CD4-positive, alpha-beta T cell (primary cell): ENCODE data around the gene IL19. TPM values are rescaled to one million over a fixed set of nuclear protein-coding genes. Genes with fewer than 3 reads are reported as not detected.

Experiments
- ATAC-seq: fragments of 200-7000 bp; cut with Tn5 transposase; one replicate; pipeline ENCODE4 v1.10.0; 2022; ENCODE audit warnings: mild to moderate bottlenecking; ENCODE audit not compliant: poor library complexity
- CTCF ChIA-PET: fragments of 350-600 bp; sonication (Branson Sonifier 250); formaldehyde crosslinking; loops from one replicate; lab custom pipeline; 2021; ENCODE audit warnings: antibody characterized with exemption, inconsistent platforms; lab: Charles Lee
- POLR2A ChIA-PET: fragments of 350-600 bp; sonication (Branson Sonifier 250); formaldehyde crosslinking; loops from one replicate; lab custom pipeline; 2021; ENCODE audit warnings: antibody characterized with exemption, inconsistent platforms; lab: Charles Lee
- DNase-seq, 14 experiments: peaks; one replicate each; pipeline ENCODE4 v3.0.0-alpha.2; 2013 to 2020; ENCODE audit warnings: mixed read lengths in 2 of 14
- H3K27ac ChIP-seq, 2 donors: one replicate each; pipeline versions ENCODE4 v1.5.1 to v1.7.0; 2013; ENCODE audit warnings: low read length in 2 of 2, low read depth in 1 of 2, mild to moderate bottlenecking in 1 of 2
- H3K27me3 ChIP-seq, 2 experiments: 1 replicate in 1 of 2; 2 replicates in 1 of 2; pipeline versions ENCODE4 v1.6.1 to v1.7.0; 2013; ENCODE audit warnings: low read length in 2 of 2, control low read depth in 1 of 2, mild to moderate bottlenecking in 1 of 2, moderate library complexity in 1 of 2; ENCODE audit not compliant: insufficient read depth in 2 of 2, control insufficient read depth in 1 of 2
- H3K36me3 ChIP-seq: one replicate; pipeline ENCODE4 v1.6.1; 2013; ENCODE audit warnings: low read length, control low read depth; ENCODE audit not compliant: insufficient read depth
- H3K4me1 ChIP-seq: one replicate; pipeline ENCODE4 v1.6.1; 2013; ENCODE audit warnings: low read length, control low read depth; ENCODE audit not compliant: insufficient read depth
- H3K4me3 ChIP-seq: one replicate; pipeline ENCODE4 v1.5.1; 2013; ENCODE audit warnings: mild to moderate bottlenecking, low read length, moderate library complexity
- H3K9me3 ChIP-seq, 2 experiments: 1 replicate in 1 of 2; 2 replicates in 1 of 2; pipeline versions ENCODE4 v1.6.1 to v1.7.0; 2013; ENCODE audit warnings: low read length in 2 of 2, mild to moderate bottlenecking in 2 of 2, control low read depth in 1 of 2, moderate library complexity in 1 of 2; ENCODE audit not compliant: control insufficient read depth in 1 of 2, insufficient read depth in 1 of 2
- H3K27ac Mint-ChIP-seq: one replicate; pipeline ENCODE4 v1.8.0; 2020; ENCODE audit warnings: mixed read lengths
- H3K27me3 Mint-ChIP-seq: one replicate; pipeline ENCODE4 v1.8.0; 2021; ENCODE audit warnings: mixed read lengths
- H3K36me3 Mint-ChIP-seq: one replicate; pipeline ENCODE4 v1.8.0; 2021; ENCODE audit warnings: low read depth, mixed read lengths
- H3K4me1 Mint-ChIP-seq: one replicate; pipeline ENCODE4 v1.8.0; 2021; ENCODE audit warnings: low read depth, mixed read lengths
- H3K4me3 Mint-ChIP-seq: one replicate; pipeline ENCODE4 v1.8.0; 2020; ENCODE audit warnings: mild to moderate bottlenecking, mixed read lengths
- H3K9me3 Mint-ChIP-seq: one replicate; pipeline ENCODE4 v1.8.0; 2020; ENCODE audit warnings: mixed read lengths
- intact Hi-C, 2 experiments: fragments of 100-400 bp; cut with DNase I in 1 of 2; cut with micrococcal nuclease in 1 of 2; formaldehyde crosslinking; loops; one replicate each; pipeline versions ENCODE4 v1.15.1 to v1.9.0; 2023 to 2025; cut with DNase I, micrococcal nuclease
- total RNA-seq, 174 experiments: library from RNA in 2 of 174; stranded (reverse) in 2 of 174; gene quantifications; one replicate each; pipeline ENCODE4 v1.2.3 and lab custom pipeline; 2021 to 2026
- TF ChIP-seq, protein P1 (sequence below): fragments of 200-600 bp; IDR thresholded peaks from one replicate; pipeline ENCODE4 v1.8.0; 2022; ENCODE audit warnings: antibody characterized with exemption, mild to moderate bottlenecking

The IL19 gene
- total RNA-seq, 2 experiments from 2014 or later = not detected

- Mint-ChIP-seq H3K4me1 (peaks cover 85% of the 10 kb centered on the region), H3K27me3 (no peaks in the 10 kb centered on the region), H3K36me3 (no peaks in the 10 kb centered on the region), H3K4me3 (no peak overlapping the region), H3K27ac (peak overlapping the region; percentile 66), H3K9me3 (no peaks in the 10 kb centered on the region)
- Histone ChIP-seq H3K4me3 (no peak overlapping the region), H3K4me1 (peaks cover 57% of the 10 kb centered on the region), H3K36me3 (no peaks in the 10 kb centered on the region), H3K27ac (no peak overlapping the region), H3K9me3 (no peaks in the 10 kb centered on the region), H3K27me3 (no peaks in the 10 kb centered on the region)
- DNase-seq (no peak), ATAC-seq (no peak)
- POLR2A ChIA-PET = interaction anchor here (1.0 to 2.1 kb wide), 2 partner anchors 17 to 181 kb away, joined by 4 to 11 read pairs; partner anchors contain the start of gene FCMR
- TF ChIP-seq, protein P1, sequence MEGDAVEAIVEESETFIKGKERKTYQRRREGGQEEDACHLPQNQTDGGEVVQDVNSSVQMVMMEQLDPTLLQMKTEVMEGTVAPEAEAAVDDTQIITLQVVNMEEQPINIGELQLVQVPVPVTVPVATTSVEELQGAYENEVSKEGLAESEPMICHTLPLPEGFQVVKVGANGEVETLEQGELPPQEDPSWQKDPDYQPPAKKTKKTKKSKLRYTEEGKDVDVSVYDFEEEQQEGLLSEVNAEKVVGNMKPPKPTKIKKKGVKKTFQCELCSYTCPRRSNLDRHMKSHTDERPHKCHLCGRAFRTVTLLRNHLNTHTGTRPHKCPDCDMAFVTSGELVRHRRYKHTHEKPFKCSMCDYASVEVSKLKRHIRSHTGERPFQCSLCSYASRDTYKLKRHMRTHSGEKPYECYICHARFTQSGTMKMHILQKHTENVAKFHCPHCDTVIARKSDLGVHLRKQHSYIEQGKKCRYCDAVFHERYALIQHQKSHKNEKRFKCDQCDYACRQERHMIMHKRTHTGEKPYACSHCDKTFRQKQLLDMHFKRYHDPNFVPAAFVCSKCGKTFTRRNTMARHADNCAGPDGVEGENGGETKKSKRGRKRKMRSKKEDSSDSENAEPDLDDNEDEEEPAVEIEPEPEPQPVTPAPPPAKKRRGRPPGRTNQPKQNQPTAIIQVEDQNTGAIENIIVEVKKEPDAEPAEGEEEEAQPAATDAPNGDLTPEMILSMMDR = no peak
- CTCF ChIA-PET = no interaction called here
- intact Hi-C loops = no loop called here
Observed at GRCh38 chr1:206741142-206741701, 29.4 kb upstream of the IL19 start.

GRCh38 chr1:206742719-206743383, 27.7 kb upstream of the IL19 start:
- Histone ChIP-seq H3K9me3 (no peaks in the 10 kb centered on the region), H3K27me3 (no peaks in the 10 kb centered on the region), H3K4me3 (no peak overlapping the region), H3K36me3 (no peaks in the 10 kb centered on the region), H3K27ac (no peak overlapping the region), H3K4me1 (peaks cover 41% of the 10 kb centered on the region)
- H3K4me3 Mint-ChIP-seq = no peak overlapping the region
- ChIA-PET POLR2A (interaction anchor here (0.8 kb wide), 1 partner anchor 17 kb away, joined by 3 read pairs; no protein-coding TSS in a partner anchor), CTCF (interaction anchor here (1.0 kb wide), 1 partner anchor 67 kb away, joined by 3 read pairs; no protein-coding TSS in a partner anchor)
- no peaks in the 10 kb centered on the region for H3K9me3 Mint-ChIP-seq
- ATAC-seq (no peak), DNase-seq (no peak)
- intact Hi-C loops = no loop called here
- H3K27me3 Mint-ChIP-seq = no peaks in the 10 kb centered on the region
- peaks cover 69% of the 10 kb centered on the region for H3K4me1 Mint-ChIP-seq
- H3K27ac Mint-ChIP-seq = peak overlapping the region; percentile 58
- TF ChIP-seq, protein P1 = no peak
- no peaks in the 10 kb centered on the region for H3K36me3 Mint-ChIP-seq

DNA sequence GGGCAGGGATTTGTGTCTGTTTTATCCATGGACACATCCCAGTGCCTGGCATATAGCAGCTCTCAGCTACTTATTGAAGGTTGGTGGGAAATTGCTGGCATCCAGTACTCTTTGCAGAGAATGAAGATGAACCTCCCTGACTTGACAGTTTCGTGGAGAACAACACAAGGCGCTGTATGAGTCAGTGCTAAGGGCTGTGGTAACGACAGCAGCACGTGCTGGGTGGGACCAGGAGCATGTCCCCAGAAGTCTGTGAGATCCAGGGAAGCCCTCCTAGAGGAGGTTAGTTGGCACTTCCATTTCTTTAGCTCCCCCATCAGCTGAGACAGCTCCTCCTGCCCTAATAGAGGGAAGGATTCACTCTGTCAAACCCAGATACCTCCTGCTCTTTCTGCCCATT, 25.9 kb upstream of the IL19 start:
- H3K9me3 Mint-ChIP-seq = no peaks in the 10 kb centered on the region
- no peaks in the 10 kb centered on the region for H3K27me3 Mint-ChIP-seq
- Histone ChIP-seq H3K27ac (no peak overlapping the region), H3K27me3 (no peaks in the 10 kb centered on the region), H3K36me3 (no peaks in the 10 kb centered on the region), H3K4me3 (no peak overlapping the region), H3K9me3 (no peaks in the 10 kb centered on the region), H3K4me1 (peaks cover 22% of the 10 kb centered on the region)
- ATAC-seq = no peak
- H3K27ac Mint-ChIP-seq = peak overlapping the region; percentile 5
- peak in 2 of 14 experiments; percentile 35 to 56 for DNase-seq
- peaks cover 62% of the 10 kb centered on the region for H3K4me1 Mint-ChIP-seq
- TF ChIP-seq, protein P1 = no peak
- no peaks in the 10 kb centered on the region for H3K36me3 Mint-ChIP-seq
- intact Hi-C loops = no loop called here
- CTCF ChIA-PET = interaction anchor here (1.0 to 1.9 kb wide), 2 partner anchors 10 to 65 kb away, joined by 4 to 14 read pairs; no protein-coding TSS in a partner anchor
- POLR2A ChIA-PET = interaction anchor here (0.7 to 1.4 kb wide), 3 partner anchors 10 to 59 kb away, joined by 3 to 6 read pairs (median 5); no protein-coding TSS in a partner anchor
- H3K4me3 Mint-ChIP-seq = no peak overlapping the region
